Neural cell (in vitro differentiated cells): ENCODE data around the gene OPRL1. TPM values are rescaled to one million over a fixed set of nuclear protein-coding genes. Genes with fewer than 3 reads are reported as not detected.

ENCODE experiments used
- H2AFZ ChIP-seq: fragments of 200-600, 300-800 bp; sonication (generic), shearing (Covaris generic); 2 replicates; pipeline ENCODE4 v1.6.0; 2014; ENCODE audit warnings: low read depth, mild to moderate bottlenecking, antibody characterized with exemption, low read length, moderate library complexity
- H3F3A ChIP-seq: fragments of 200-600 bp; shearing (Covaris generic); 2 replicates; pipeline ENCODE4 v1.6.1; 2016; ENCODE audit warnings: mild to moderate bottlenecking, moderate library complexity, mixed read lengths, antibody characterized with exemption, low read length; ENCODE audit not compliant: insufficient read depth, poor library complexity, severe bottlenecking
- H3K27ac ChIP-seq: fragments of 200-600, 300-800 bp; sonication (generic), shearing (Covaris generic); 2 replicates; pipeline ENCODE4 v1.5.1; 2014; ENCODE audit warnings: mild to moderate bottlenecking, low read length, moderate library complexity
- H3K27me3 ChIP-seq: fragments of 300-800, 200-600 bp; sonication (generic), shearing (Covaris generic); 2 replicates; pipeline ENCODE4 v1.6.0; 2014; ENCODE audit warnings: mild to moderate bottlenecking, low read depth, low read length, moderate library complexity; ENCODE audit not compliant: insufficient read depth
- H3K36me3 ChIP-seq: fragments of 300-800, 200-600 bp; sonication (generic), shearing (Covaris generic); 2 replicates; pipeline ENCODE4 v1.5.1; 2014; ENCODE audit warnings: mild to moderate bottlenecking, antibody characterized with exemption, low read length, moderate library complexity; ENCODE audit not compliant: insufficient read depth
- H3K4me2 ChIP-seq: fragments of 300-800, 200-600 bp; sonication (generic), shearing (Covaris generic); 2 replicates; pipeline ENCODE4 v1.6.0; 2014; ENCODE audit warnings: mild to moderate bottlenecking, low read length
- H3K4me3 ChIP-seq: fragments of 300-800, 200-600 bp; sonication (generic), shearing (Covaris generic); 2 replicates; pipeline ENCODE4 v1.5.1; 2014; ENCODE audit warnings: mild to moderate bottlenecking, low read length, moderate library complexity
- H3K79me2 ChIP-seq: fragments of 200-600 bp; shearing (Covaris generic); replicated peaks from 2 replicates; pipeline ENCODE4 v1.6.0; 2014; ENCODE audit warnings: mild to moderate bottlenecking, low read length, moderate library complexity; ENCODE audit not compliant: insufficient read depth
- H3K9ac ChIP-seq: fragments of 300-800, 200-600 bp; sonication (generic), shearing (Covaris generic); 2 replicates; pipeline ENCODE4 v1.6.1; 2016; ENCODE audit warnings: mild to moderate bottlenecking, low read length, mixed read lengths
- H3K9me2 ChIP-seq: fragments of 200-600 bp; shearing (Covaris generic); 2 replicates; pipeline ENCODE4 v1.6.1; 2016; ENCODE audit warnings: mild to moderate bottlenecking, low read length, mixed read lengths; ENCODE audit not compliant: insufficient read depth
- H3K9me3 ChIP-seq: fragments of 200-600, 300-800 bp; sonication (generic), shearing (Covaris generic); 2 replicates; pipeline ENCODE4 v1.6.1; 2016; ENCODE audit warnings: mild to moderate bottlenecking, mixed run types, low read length, moderate library complexity, mixed read lengths
- H4K20me1 ChIP-seq: fragments of 200-600 bp; shearing (Covaris generic); 2 replicates; pipeline ENCODE4 v1.6.1; 2016; ENCODE audit warnings: mild to moderate bottlenecking, mixed run types; ENCODE audit not compliant: insufficient read depth
- EP300 ChIP-seq: fragments of 450-650 bp; conservative IDR thresholded peaks from 2 replicates; pipeline ENCODE4 v1.6.1; 2014; ENCODE audit warnings: antibody characterized with exemption, mild to moderate bottlenecking, moderate library complexity; ENCODE audit not compliant: poor library complexity, severe bottlenecking
- EZH2 ChIP-seq: fragments of 200-600, 300-800 bp; shearing (Covaris generic), sonication (generic); IDR thresholded peaks from 2 replicates; pipeline ENCODE4 v1.6.1; 2014; ENCODE audit warnings: antibody characterized with exemption, low read length, borderline replicate concordance, mild to moderate bottlenecking; ENCODE audit not compliant: insufficient read depth, poor library complexity, severe bottlenecking
- MXI1 ChIP-seq: fragments of 450-650 bp; conservative IDR thresholded peaks from 2 replicates; pipeline ENCODE4 v1.6.1; 2014; ENCODE audit warnings: antibody characterized with exemption, mild to moderate bottlenecking; ENCODE audit not compliant: poor library complexity, severe bottlenecking
- POLR2AphosphoS5 ChIP-seq: IDR thresholded peaks from 2 replicates; pipeline ENCODE4 v1.6.1; 2012
- RAD21 ChIP-seq: fragments of 450-650 bp; conservative IDR thresholded peaks from 2 replicates; pipeline ENCODE4 v1.6.1; 2014; ENCODE audit warnings: antibody characterized with exemption, mild to moderate bottlenecking, moderate library complexity
- SMC3 ChIP-seq: fragments of 450-650 bp; conservative IDR thresholded peaks from 2 replicates; pipeline ENCODE4 v1.6.1; 2014; ENCODE audit warnings: antibody characterized with exemption, mild to moderate bottlenecking, moderate library complexity; ENCODE audit not compliant: poor library complexity
- TAF1 ChIP-seq: IDR thresholded peaks from 2 replicates; pipeline ENCODE4 v1.6.1; 2012; ENCODE audit warnings: low read depth
- polyA plus RNA-seq: library from polyadenylated mRNA; depleted of rRNA; stranded (reverse); fragments of >200 nt; gene quantifications from 2 replicates; pipeline ENCODE4 v1.2.3, GENCODE V29; 2014
- TF ChIP-seq, protein P1 (sequence below): fragments of 450-650 bp; IDR thresholded peaks from 2 replicates; pipeline ENCODE4 v1.5.1; 2014; ENCODE audit warnings: antibody characterized with exemption, mild to moderate bottlenecking, moderate library complexity; ENCODE audit not compliant: poor library complexity, severe bottlenecking
- TF ChIP-seq, protein P2 (sequence below): IDR thresholded peaks from 2 replicates; pipeline ENCODE4 v1.6.1; 2012; ENCODE audit warnings: borderline replicate concordance

OPRL1 gene
- polyA plus RNA-seq, 1 donor from 2014 or later, result 18.3 TPM

DNA sequence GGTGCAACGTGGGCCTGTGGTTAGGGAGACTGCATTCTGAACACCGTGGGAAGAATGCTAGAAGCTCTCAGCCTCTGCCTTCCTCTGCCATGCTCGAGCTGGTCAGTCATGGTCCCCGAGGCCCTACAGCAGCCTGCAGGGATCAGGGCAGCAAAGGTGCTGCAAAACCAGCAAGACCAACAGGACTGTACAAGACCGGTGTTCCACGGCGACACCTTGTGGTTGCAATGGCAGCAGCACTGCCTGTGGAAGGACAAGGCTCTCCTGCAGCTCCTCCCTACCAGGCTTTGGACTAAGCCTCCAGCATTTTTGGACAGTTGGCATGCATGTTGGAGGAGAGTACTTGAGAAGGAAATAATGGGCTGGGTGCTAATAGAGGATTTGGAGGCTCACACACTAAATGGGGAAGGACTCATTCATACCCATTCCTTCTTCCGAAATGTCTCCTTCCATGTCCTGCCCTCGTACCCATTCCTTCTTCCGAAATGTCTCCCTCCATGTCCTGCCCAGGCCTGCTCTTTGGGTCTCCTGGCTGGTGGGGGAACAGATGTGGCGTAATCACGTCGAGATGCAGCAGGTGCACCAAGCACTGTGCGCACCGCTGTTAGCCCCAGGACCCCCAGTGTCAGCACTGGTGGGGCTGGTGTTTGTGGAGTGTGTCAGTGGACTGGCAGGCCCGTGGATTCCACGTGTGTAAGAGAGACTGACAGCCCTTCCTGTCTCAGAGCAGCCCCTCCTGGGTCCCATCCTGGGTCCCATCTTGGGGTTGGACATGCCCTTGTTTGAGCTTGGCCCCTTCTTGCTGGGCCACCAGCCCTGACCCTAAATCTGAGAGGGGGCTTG, 65.8 kb downstream of the OPRL1 start:
- no peak overlapping the region for H2AFZ ChIP-seq
- H4K20me1 ChIP-seq, result no peaks in the 10 kb centered on the region
- TF ChIP-seq, protein P1, sequence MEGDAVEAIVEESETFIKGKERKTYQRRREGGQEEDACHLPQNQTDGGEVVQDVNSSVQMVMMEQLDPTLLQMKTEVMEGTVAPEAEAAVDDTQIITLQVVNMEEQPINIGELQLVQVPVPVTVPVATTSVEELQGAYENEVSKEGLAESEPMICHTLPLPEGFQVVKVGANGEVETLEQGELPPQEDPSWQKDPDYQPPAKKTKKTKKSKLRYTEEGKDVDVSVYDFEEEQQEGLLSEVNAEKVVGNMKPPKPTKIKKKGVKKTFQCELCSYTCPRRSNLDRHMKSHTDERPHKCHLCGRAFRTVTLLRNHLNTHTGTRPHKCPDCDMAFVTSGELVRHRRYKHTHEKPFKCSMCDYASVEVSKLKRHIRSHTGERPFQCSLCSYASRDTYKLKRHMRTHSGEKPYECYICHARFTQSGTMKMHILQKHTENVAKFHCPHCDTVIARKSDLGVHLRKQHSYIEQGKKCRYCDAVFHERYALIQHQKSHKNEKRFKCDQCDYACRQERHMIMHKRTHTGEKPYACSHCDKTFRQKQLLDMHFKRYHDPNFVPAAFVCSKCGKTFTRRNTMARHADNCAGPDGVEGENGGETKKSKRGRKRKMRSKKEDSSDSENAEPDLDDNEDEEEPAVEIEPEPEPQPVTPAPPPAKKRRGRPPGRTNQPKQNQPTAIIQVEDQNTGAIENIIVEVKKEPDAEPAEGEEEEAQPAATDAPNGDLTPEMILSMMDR, result no peak
- TF ChIP-seq SMC3 (no peak), EZH2 (no peak), TAF1 (no peak), POLR2AphosphoS5 (no peak), MXI1 (no peak), EP300 (no peak), RAD21 (no peak)
- TF ChIP-seq, protein P2, sequence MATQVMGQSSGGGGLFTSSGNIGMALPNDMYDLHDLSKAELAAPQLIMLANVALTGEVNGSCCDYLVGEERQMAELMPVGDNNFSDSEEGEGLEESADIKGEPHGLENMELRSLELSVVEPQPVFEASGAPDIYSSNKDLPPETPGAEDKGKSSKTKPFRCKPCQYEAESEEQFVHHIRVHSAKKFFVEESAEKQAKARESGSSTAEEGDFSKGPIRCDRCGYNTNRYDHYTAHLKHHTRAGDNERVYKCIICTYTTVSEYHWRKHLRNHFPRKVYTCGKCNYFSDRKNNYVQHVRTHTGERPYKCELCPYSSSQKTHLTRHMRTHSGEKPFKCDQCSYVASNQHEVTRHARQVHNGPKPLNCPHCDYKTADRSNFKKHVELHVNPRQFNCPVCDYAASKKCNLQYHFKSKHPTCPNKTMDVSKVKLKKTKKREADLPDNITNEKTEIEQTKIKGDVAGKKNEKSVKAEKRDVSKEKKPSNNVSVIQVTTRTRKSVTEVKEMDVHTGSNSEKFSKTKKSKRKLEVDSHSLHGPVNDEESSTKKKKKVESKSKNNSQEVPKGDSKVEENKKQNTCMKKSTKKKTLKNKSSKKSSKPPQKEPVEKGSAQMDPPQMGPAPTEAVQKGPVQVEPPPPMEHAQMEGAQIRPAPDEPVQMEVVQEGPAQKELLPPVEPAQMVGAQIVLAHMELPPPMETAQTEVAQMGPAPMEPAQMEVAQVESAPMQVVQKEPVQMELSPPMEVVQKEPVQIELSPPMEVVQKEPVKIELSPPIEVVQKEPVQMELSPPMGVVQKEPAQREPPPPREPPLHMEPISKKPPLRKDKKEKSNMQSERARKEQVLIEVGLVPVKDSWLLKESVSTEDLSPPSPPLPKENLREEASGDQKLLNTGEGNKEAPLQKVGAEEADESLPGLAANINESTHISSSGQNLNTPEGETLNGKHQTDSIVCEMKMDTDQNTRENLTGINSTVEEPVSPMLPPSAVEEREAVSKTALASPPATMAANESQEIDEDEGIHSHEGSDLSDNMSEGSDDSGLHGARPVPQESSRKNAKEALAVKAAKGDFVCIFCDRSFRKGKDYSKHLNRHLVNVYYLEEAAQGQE, result no peak
- H3K27me3 ChIP-seq, result no peaks in the 10 kb centered on the region
- H3K9me2 ChIP-seq, result no peaks in the 10 kb centered on the region
- no peaks in the 10 kb centered on the region for H3F3A ChIP-seq
- no peaks in the 10 kb centered on the region for H3K9me3 ChIP-seq
- H3K9ac ChIP-seq, result no peak overlapping the region
- H3K36me3 ChIP-seq, result no peaks in the 10 kb centered on the region
- no peaks in the 10 kb centered on the region for H3K79me2 ChIP-seq
- no peak overlapping the region for H3K27ac ChIP-seq
- no peak overlapping the region for H3K4me3 ChIP-seq
- H3K4me2 ChIP-seq, result no peak overlapping the region

DNA sequence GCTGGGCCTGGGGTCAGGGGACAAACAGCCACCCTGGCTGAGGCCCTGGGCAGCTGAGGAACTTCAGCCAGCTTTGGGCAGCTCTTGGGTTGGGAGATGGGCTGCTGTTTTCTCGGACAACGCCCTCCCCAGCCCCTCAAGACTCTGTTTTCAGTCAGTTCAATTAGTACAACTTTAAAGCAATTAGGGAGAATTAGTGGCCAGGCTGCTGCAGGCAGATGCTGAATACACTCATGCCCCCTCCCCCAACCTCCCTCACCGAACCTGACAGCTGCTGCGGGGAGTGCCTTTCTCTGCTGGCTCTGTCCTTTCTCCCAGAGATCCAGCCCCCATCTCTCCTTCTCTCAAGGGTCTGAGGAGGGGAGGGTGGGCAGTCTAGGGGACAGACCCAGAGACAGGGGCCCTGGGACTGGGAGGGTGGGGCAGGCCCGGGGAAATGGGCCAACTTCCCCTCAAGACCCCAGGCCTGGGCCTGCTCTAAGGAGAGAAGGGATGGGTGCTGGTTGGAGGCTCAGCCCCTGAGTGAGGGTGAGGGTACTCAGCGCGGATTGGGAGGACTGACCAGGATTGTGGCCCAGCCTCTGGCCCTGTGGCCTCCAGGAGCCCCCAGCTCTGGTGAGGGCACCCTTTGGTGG, 66.5 kb downstream of the OPRL1 start:
- Histone ChIP-seq H3K36me3 (no peaks in the 10 kb centered on the region), H3K9ac (peak overlapping the region; percentile 41), H3K9me2 (no peaks in the 10 kb centered on the region), H3K27me3 (no peaks in the 10 kb centered on the region), H3K9me3 (no peaks in the 10 kb centered on the region), H3K4me3 (no peak overlapping the region), H3K79me2 (no peaks in the 10 kb centered on the region), H2AFZ (no peak overlapping the region), H3F3A (no peaks in the 10 kb centered on the region), H3K27ac (no peak overlapping the region), H4K20me1 (no peaks in the 10 kb centered on the region), H3K4me2 (no peak overlapping the region)
- no peak for TF ChIP-seq EZH2
- TF ChIP-seq POLR2AphosphoS5, result no peak
- no peak for TF ChIP-seq SMC3
- no peak for TF ChIP-seq EP300
- TF ChIP-seq TAF1, result no peak
- TF ChIP-seq, protein P1, result no peak
- TF ChIP-seq, protein P2, result no peak
- no peak for TF ChIP-seq MXI1
- no peak for TF ChIP-seq RAD21
